ENCODE data around the gene AGPAT4.

The AGPAT4 gene

DNA sequence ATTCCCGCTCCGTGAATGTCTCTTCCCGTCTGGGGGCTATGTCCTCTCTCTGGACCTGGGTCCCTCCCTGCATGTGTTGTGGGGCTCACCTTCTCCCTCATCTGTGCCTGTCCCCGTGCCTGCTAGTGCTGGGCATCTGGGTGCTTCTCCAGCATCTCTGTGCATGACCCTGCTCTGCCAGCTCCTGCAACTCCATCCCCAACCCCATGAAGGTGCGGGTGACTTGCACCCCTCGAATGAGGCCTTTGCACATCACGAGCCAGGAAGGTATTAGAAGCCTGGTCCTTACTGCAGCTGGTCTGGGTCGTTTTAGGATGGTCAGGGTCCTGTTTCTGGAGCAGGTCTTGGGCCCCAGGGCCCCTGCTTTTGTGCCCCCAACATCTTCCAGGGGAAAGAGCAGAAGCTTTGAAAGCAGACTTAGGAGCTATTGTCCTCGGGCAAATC is 109.7 kb downstream of the AGPAT4 start:
- Histone ChIP-seq H4K20me1 (ENCODE audit: control insufficient read depth, insufficient read depth, low read depth, low read length) (no peaks in the 10 kb centered on the region), H3K4me3 (ENCODE audit: low read length) (no peak overlapping the region), H3K27ac (ENCODE audit: low read depth, low read length) (no peak overlapping the region), H3K4me1 (ENCODE audit: control insufficient read depth, low read length) (peaks cover 14% of the 10 kb centered on the region), H3K4me2 (ENCODE audit: low read length) (no peak overlapping the region), H3K9me3 (ENCODE audit: control insufficient read depth, insufficient read depth, low read length) (no peaks in the 10 kb centered on the region), H3K9me2 (replicated peaks; ENCODE audit: control insufficient read depth, low read length) (no peaks in the 10 kb centered on the region), H3K27me3 (ENCODE audit: control insufficient read depth, low read length) (no peaks in the 10 kb centered on the region), H3K36me3 (ENCODE audit: control insufficient read depth, low read length) (no peaks in the 10 kb centered on the region), H3K79me2 (ENCODE audit: control insufficient read depth, low read length) (no peaks in the 10 kb centered on the region), H3F3A (ENCODE audit: control insufficient read depth, insufficient read depth) (peaks cover 2% of the 10 kb centered on the region; the same call in 1 of the 2 replicates)
- TF ChIP-seq EZH2phosphoT487 (IDR thresholded peaks at IDR 0.05; ENCODE audit: borderline replicate concordance, low read length): no peak
- TF ChIP-seq, protein P1, sequence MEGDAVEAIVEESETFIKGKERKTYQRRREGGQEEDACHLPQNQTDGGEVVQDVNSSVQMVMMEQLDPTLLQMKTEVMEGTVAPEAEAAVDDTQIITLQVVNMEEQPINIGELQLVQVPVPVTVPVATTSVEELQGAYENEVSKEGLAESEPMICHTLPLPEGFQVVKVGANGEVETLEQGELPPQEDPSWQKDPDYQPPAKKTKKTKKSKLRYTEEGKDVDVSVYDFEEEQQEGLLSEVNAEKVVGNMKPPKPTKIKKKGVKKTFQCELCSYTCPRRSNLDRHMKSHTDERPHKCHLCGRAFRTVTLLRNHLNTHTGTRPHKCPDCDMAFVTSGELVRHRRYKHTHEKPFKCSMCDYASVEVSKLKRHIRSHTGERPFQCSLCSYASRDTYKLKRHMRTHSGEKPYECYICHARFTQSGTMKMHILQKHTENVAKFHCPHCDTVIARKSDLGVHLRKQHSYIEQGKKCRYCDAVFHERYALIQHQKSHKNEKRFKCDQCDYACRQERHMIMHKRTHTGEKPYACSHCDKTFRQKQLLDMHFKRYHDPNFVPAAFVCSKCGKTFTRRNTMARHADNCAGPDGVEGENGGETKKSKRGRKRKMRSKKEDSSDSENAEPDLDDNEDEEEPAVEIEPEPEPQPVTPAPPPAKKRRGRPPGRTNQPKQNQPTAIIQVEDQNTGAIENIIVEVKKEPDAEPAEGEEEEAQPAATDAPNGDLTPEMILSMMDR (IDR thresholded peaks at IDR 0.05; ENCODE audit: low read depth, low read length, poor library complexity, severe bottlenecking): no peak

DNA sequence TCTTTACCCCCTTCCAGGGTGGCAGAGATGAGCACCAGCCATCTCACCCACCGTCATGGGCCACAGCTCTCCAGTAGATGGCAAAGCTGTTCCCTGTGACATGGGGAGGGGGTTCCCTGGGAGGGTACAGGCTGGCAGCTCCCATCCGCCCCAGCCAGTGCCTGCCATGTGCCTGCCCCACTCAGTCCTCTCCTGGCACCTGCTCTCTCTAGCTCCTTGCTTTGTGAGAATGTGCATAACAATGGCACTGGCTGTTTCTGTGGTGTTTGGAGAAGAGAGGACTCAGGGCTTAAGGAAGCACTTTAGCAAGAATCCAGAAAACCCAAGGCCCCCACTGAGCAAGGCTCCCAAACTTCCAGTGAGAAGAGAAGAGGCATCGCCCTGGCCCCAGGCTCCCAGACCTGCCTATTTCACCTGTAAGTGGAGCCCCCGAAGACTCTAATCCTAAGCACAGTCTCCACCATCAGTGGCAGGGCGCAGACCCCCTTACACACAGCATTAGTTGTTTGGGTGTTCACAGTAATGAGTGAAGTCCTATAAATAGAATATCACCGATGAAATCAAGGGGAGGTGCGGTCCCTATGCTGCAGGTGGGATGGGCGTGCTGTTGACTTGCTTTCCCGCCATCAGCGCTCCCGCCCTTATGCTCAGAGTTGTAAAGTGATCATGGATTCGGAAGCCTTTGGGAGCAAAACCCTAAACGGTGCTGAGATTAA is 110.2 kb downstream of the AGPAT4 start:
- H3K4me2 ChIP-seq (ENCODE audit: low read length): no peak overlapping the region
- H3K4me1 ChIP-seq (ENCODE audit: control insufficient read depth, low read length): peaks cover 8% of the 10 kb centered on the region
- no peaks in the 10 kb centered on the region for H3K9me3 ChIP-seq (ENCODE audit: control insufficient read depth, insufficient read depth, low read length)
- H3F3A ChIP-seq (ENCODE audit: control insufficient read depth, insufficient read depth): no peaks in the 10 kb centered on the region
- TF ChIP-seq, protein P1 (IDR thresholded peaks at IDR 0.05; ENCODE audit: low read depth, low read length, poor library complexity, severe bottlenecking): no peak
- TF ChIP-seq EZH2phosphoT487 (IDR thresholded peaks at IDR 0.05; ENCODE audit: borderline replicate concordance, low read length): no peak
- H3K4me3 ChIP-seq (ENCODE audit: low read length): no peak overlapping the region
- H3K9me2 ChIP-seq (replicated peaks; ENCODE audit: control insufficient read depth, low read length): no peaks in the 10 kb centered on the region
- no peak overlapping the region for H3K27ac ChIP-seq (ENCODE audit: low read depth, low read length)
- no peaks in the 10 kb centered on the region for H3K79me2 ChIP-seq (ENCODE audit: control insufficient read depth, low read length)
- no peaks in the 10 kb centered on the region for H4K20me1 ChIP-seq (ENCODE audit: control insufficient read depth, insufficient read depth, low read depth, low read length)
- no peaks in the 10 kb centered on the region for H3K27me3 ChIP-seq (ENCODE audit: control insufficient read depth, low read length)
- no peaks in the 10 kb centered on the region for H3K36me3 ChIP-seq (ENCODE audit: control insufficient read depth, low read length)

DNA sequence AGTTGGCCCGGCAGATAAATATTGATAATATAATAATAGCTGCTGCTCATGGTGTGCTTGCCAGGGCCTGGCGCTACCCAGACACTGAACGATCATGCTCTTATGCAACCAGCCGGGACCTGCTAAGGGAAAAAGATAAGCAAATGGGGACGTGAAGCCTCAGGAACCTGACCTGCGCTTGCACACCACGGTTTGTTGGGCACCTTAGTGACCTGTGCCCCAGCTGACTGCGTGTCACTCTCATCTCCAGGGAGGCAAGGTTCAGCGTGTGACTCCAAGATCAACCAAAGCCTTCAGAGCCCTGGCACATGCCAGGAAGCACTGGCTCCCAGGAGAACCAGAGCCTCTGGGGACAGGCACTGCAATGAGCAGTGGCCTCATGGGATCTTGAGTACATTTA is 111.1 kb downstream of the AGPAT4 start:
- TF ChIP-seq EZH2phosphoT487 (IDR thresholded peaks at IDR 0.05; ENCODE audit: borderline replicate concordance, low read length): no peak
- no peaks in the 10 kb centered on the region for H3K9me3 ChIP-seq (ENCODE audit: control insufficient read depth, insufficient read depth, low read length)
- no peaks in the 10 kb centered on the region for H3K4me1 ChIP-seq (ENCODE audit: control insufficient read depth, low read length)
- H3K79me2 ChIP-seq (ENCODE audit: control insufficient read depth, low read length): no peaks in the 10 kb centered on the region
- no peaks in the 10 kb centered on the region for H3K27me3 ChIP-seq (ENCODE audit: control insufficient read depth, low read length)
- H4K20me1 ChIP-seq (ENCODE audit: control insufficient read depth, insufficient read depth, low read depth, low read length): no peaks in the 10 kb centered on the region
- H3K36me3 ChIP-seq (ENCODE audit: control insufficient read depth, low read length): no peaks in the 10 kb centered on the region
- no peak overlapping the region for H3K4me3 ChIP-seq (ENCODE audit: low read length)
- H3K27ac ChIP-seq (ENCODE audit: low read depth, low read length): no peak overlapping the region
- no peak overlapping the region for H3K4me2 ChIP-seq (ENCODE audit: low read length)
- no peaks in the 10 kb centered on the region for H3F3A ChIP-seq (ENCODE audit: control insufficient read depth, insufficient read depth)
- no peaks in the 10 kb centered on the region for H3K9me2 ChIP-seq (replicated peaks; ENCODE audit: control insufficient read depth, low read length)

DNA sequence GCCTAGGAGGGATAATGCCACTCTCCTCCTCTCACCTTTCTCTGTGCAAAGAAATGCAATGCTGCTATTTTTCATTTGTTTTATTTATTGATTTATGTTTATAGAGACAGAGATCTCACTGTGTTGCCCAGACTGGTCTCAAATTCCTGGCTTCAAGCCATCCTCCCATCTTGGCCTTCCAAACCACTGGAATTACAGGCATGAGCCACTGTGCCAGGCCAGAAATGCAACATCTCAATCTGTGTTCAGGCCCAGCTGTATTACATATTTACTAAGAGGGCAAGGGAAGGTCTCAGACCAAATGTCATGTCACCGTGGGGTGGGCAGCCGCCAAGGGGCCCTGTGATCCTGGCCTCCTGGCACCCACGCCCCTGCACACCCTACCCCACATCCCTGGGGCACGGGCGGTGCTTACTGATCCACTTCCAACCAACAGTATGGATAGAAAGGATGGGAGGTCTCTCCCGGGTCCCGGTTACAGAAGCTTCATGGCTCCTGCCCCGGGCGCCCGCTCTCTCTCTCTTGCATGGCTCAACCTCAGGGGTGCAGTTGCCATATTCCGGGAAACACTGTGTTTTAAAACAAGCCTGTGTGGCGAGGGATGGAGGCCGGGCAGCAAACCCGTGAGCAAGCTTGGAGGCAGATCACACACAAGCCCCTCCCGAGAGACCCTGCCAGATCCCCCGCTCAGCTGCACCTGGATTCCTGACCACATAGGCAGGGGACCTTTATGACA is 111.8 kb downstream of the AGPAT4 start:
- Histone ChIP-seq H3K27ac (ENCODE audit: low read depth, low read length) (no peak overlapping the region), H3K9me2 (replicated peaks; ENCODE audit: control insufficient read depth, low read length) (no peaks in the 10 kb centered on the region), H3K4me3 (ENCODE audit: low read length) (no peak overlapping the region), H3K27me3 (ENCODE audit: control insufficient read depth, low read length) (no peaks in the 10 kb centered on the region), H3K36me3 (ENCODE audit: control insufficient read depth, low read length) (no peaks in the 10 kb centered on the region), H3F3A (ENCODE audit: control insufficient read depth, insufficient read depth) (no peaks in the 10 kb centered on the region), H3K9me3 (ENCODE audit: control insufficient read depth, insufficient read depth, low read length) (no peaks in the 10 kb centered on the region), H3K4me1 (ENCODE audit: control insufficient read depth, low read length) (no peaks in the 10 kb centered on the region), H3K79me2 (ENCODE audit: control insufficient read depth, low read length) (no peaks in the 10 kb centered on the region), H4K20me1 (ENCODE audit: control insufficient read depth, insufficient read depth, low read depth, low read length) (no peaks in the 10 kb centered on the region), H3K4me2 (ENCODE audit: low read length) (no peak overlapping the region)
- TF ChIP-seq EZH2phosphoT487 (IDR thresholded peaks at IDR 0.05; ENCODE audit: borderline replicate concordance, low read length): no peak
- TF ChIP-seq, protein P1 (IDR thresholded peaks at IDR 0.05; ENCODE audit: low read depth, low read length, poor library complexity, severe bottlenecking): no peak

Data from DOHH2 (cell line).